Measurements from ENCODE around the gene MRC1.

The MRC1 gene

DNA sequence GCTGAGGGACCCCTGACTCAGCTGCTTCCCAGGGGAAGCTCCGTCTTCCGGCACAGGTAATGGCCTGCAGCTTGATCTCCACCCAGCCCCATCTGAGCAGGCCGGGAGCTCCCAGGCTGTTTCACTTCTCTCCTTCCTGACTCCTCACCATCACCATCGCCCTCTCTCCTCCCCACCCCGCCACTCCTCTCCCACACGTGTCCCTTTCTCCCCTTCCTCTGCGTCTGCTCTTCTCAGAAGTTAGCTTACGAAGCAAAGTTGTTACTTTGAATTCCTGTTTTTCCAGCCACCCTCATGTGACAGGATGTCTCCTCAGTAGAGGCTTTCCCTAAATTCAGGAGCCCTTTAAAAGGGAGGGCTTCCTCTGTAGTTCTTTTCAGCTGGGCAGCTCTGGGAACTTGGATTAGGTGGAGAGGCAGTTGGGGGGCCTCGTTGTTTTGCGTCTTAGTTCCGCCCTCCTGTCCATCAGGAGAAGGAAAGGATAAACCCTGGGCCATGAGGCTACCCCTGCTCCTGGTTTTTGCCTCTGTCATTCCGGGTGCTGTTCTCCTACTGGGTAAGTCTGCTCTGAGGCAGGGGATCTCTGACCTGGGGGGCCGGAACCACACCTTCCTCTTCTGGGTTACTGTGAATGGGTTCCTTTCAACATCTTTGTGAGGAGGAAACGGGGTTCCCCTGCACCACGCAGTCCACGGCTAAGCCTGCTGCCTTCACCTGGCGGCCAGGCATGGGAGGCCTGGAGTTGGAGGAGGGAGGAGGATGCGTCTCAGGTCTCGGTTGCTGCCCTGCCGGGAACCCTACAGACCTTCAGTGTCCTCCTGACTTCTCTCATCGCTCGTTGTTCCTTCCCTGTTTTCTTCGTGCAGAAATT, at the start of gene MRC1:
Gene MRC1 (plus strand): TSS at position 378 of the 871 bp plus-strand sequence. CDS start 118 bp downstream, at position 496.
- in situ Hi-C loops (cut with MboI; ENCODE audit: low sequenced_read_pairs) = no loop called here

DNA sequence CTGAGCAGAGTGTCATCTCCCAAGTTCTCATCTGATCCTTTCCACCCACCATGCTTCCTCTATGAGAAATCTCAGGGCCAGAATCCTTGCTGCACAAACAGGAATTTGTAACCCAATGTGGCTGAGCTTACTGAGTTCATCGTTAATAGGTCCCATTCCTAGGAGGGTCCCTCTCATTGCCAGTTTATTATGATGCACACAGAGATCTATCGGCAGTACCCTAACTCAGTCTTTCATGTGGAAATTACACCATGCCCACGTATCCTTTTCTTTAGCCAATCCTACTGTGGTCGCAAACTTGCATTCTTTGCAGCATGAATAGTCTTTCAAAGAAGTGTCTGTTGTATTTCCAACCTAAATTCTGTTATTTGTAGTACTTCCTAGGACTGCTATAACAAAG, 45.0 kb upstream of the MRC1 start:
- in situ Hi-C loops (cut with MboI; ENCODE audit: low sequenced_read_pairs) = no loop called here

DNA sequence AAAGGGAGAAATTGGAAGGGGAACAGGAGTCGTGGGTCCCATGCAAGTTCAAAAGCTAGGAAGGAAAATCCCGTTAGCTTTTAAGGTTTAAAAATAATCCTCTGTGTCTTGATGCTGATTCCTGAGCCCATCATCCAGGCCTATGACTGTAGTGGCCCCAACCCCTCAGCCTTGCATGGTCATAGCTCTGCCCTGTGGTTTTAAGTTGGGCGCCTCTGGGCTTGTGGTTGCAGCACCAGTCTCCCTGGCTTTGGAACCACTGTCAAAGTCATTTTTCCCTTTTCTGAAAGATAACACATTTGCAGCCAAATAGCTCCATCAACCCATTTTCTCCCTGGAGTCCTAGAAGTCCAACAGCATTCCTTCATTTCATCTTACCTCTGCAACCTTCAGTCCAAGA, 43.5 kb upstream of the MRC1 start:
- in situ Hi-C loops (cut with MboI; ENCODE audit: low sequenced_read_pairs) = no loop called here

DNA sequence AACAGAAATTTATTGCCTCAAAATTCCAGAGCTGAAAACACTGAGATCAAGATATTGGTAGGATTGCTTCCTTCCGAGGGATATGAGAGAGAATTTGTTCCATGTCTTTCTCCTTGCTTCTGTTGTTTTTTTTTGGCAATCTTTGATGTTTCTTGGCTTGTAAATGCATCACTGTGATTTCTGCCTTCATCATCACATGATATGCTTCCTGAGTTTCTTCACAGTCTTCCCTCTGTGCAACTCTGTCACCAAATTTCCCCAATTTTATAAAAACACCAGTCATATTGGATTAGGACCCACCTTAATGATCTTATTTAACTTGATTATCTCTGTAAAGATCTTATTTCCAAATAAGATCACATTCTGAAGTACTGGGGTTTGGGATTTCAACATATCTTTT, 42.4 kb upstream of the MRC1 start:
- in situ Hi-C loops (cut with MboI; ENCODE audit: low sequenced_read_pairs) = no loop called here

DNA sequence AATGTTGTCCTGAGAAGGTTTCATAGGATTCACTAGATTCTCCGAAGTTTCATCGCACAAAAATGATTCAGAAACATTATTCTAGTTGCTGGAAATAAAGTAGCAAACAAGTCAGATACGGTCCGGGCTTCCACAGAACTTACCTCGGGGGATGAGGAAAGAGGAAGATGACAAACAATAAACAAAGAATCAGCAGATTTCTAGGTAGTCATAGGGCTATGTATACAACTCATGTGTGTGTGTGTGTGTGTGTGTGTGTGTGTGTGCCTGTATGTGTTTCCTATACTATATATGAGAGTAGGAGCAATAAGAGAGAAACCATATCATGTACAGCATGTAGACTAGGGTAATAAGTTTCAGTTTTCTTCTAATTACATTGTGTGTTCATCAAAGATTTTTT, 40.7 kb upstream of the MRC1 start:
- in situ Hi-C loops (cut with MboI; ENCODE audit: low sequenced_read_pairs) = no loop called here

DNA sequence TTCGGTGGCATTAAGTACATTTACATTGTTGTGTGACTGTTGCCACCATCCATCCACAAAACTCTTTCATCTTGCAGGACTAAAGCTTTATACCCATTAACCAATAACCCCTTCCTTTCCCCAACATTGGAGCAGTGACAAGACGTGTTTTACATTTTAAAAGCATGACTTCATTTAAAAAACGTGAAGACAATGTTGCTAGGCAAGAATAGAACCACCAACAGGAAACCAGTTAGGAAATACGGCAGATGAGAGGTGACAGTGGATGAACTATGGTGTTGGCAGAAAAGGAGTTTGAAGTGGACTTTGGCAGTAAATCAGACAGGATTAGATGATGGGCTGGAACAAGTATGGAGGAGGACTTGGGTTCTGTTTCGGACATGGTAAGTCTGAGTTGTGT, 40.2 kb upstream of the MRC1 start:
- in situ Hi-C loops (cut with MboI; ENCODE audit: low sequenced_read_pairs) = no loop called here

DNA sequence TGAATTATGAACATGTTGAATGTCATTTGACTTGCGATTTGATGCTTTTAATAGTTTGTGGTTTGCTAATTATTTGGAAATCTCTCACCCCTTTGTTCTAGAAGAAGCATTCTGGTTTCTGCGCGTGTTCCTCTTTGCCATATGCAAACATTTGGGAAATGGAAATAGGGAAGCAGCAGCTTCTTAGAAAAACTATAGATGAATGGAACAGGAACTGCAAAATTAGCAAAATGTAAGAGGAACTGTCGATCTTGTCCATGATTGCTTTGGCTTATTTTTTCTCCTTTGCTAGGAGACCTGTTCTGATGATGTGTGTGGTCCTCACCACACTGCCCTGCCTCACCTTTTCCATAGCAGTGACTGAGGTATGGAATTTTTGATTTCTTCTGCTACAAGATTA, 38.1 kb upstream of the MRC1 start:
- in situ Hi-C loops (cut with MboI; ENCODE audit: low sequenced_read_pairs) = no loop called here

DNA sequence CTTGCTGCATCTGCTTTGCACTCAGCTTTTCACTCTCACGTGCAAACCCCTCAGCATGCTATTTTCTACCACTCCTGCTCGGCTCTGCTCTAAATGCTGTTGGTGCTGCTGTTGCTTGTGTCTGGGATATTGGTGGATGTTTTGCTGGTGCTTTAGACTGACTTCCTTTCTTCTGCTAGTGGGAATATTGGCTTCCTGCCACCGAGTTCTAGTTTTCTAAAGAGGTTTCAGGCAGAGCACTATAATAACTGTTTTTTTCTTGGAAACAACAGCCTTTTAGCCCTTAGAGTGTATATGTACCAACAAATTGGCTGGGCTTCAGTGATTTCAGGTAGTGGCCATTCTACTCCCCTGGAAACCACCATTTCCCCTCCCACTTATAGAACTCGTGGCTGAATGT, 29.4 kb upstream of the MRC1 start:
- in situ Hi-C loops (cut with MboI; ENCODE audit: low sequenced_read_pairs) = no loop called here

DNA sequence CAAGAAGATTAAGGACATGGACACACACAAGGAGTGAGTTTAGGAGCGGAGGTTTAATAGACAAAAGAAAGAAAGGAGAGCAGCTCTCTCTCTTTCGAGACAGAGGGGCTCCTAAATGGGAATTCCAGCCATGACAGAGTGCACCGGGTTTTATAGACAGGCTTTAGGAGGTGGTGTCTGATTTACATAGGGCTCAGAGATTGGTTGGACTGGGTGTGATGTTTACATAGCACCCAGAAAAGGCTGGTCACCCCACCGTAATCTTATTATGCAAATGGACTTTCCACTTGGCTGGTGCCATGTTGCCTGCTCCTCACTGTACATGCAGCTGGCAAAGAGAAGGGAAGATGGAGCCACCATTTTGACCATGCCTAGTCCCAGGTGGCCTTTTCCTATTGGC, 28.4 kb upstream of the MRC1 start:
- in situ Hi-C loops (cut with MboI; ENCODE audit: low sequenced_read_pairs) = no loop called here

DNA sequence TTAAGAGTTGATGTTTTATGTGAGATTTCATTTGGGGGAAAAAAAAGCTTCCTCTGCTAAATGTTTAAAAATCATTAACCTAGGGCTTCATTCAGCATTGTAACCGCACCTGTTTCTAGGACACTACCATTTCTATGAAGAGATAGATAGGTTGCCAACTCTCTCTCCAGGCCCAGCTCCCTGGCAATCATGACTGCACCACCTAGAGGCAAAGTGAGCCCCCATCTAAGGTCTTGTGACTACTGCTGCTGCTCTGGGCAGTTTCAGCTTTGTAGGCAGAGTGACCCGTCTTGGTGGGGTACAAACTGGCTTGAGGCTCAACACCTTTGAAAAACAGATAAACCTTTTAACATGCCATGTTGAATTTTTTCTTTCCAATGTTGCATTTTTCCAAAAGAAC, 27.3 kb upstream of the MRC1 start:
- in situ Hi-C loops (cut with MboI; ENCODE audit: low sequenced_read_pairs) = no loop called here

DNA sequence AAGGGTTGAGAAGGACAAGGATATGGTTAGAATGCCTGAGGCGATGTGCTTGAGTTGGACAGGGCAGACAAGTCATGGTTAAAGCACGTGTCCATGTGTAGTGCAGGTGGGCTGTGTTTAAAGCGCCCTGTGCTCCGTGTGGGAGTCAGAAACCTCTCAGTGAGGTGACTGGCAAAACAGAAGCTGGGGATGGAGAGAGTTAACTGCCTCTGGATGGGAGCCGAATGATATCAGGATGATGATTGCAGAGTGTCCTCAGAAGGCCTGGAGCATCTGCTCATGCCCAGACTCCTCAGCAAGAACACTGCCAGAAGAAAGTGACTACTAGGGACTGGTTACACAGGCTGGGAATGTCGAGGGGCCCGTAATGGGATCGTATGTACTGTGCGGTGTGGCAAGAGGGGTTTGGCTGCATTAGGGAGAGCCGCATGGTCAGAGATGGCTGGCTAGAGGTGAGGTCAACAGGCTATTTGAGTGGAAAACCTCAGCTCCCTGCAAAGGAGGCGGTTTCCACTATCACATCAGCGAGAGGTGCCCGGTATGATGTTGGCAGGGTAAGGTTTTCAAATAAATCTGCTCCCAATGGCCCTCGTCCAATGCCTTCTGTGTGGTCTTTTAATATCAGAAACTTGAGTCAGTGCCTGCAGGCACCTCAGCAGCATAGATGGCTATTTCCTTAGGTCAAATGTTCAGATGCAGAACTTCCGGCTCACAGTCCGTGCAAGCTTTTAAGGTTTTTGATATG, 26.1 kb upstream of the MRC1 start:
- in situ Hi-C loops (cut with MboI; ENCODE audit: low sequenced_read_pairs) = no loop called here

DNA sequence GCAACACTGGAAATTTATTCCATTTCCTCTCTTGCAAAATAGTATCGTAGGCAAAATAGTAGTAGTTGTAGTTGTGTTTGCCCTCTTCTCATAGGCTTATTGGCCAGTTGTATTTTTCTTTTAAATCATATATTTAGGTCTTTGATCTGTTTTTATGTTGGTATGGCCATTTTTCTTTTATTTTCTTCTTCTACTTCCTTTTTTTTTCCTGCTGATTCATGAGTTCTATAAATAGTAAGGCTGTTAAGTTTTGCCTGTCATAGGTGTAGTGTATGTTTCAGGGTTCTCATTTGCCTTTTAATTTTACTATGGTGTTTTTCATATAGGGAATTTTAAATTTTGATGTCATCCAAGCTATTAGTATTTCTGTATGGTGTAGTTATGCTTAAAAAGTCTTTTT, 25.4 kb upstream of the MRC1 start:
- in situ Hi-C loops (cut with MboI; ENCODE audit: low sequenced_read_pairs) = no loop called here

DNA sequence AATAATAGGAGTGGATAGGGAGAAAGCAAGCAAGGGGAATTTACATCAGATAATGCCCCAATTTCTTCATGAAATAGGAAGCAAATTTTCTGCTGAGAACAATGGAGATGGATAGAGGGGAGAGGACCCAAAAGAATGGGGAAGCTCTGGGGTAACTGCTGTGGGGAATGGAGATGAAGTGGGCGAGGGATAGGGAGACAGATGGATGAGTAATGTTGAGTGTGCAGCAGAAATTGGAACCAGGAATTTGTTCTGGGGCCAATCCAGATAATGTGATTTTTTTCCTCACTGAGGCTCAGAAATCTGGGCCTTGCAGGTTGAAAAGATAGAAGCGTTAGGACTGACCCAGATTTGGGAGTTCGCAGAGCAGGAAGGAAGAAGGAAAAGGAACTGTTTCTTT, 24.5 kb upstream of the MRC1 start:
- in situ Hi-C loops (cut with MboI; ENCODE audit: low sequenced_read_pairs) = no loop called here

DNA sequence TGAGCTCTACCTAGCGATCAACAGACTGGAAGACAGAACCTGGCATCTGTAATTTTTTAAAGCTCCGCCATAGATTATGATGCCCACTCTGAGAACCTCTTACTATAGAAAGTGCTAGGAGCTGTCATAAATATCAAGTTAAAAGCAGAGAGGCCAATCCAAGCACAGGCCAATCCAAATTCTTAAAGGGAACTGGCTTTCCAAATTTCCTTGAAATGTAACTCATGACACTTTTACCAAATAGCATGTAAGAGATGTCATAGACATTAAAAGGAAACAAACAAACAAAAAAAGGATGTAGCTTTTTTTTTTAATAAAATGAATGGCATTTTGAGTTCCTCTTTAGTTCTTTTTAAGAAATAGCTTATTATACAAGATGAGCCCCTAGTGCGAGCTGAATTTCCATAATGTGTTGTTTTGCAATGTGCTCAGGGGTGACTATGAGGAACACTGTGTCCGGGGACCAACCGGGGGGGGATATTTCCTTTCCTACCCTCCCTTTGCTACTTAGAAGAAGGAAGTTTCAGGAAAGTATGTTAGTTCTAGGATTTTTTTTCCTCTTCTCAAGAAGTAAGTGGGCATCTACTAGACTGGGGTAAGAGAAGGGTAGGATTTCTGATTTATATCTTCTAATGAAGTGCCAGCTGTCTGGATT, 23.7 kb upstream of the MRC1 start:
- in situ Hi-C loops (cut with MboI; ENCODE audit: low sequenced_read_pairs) = no loop called here

DNA sequence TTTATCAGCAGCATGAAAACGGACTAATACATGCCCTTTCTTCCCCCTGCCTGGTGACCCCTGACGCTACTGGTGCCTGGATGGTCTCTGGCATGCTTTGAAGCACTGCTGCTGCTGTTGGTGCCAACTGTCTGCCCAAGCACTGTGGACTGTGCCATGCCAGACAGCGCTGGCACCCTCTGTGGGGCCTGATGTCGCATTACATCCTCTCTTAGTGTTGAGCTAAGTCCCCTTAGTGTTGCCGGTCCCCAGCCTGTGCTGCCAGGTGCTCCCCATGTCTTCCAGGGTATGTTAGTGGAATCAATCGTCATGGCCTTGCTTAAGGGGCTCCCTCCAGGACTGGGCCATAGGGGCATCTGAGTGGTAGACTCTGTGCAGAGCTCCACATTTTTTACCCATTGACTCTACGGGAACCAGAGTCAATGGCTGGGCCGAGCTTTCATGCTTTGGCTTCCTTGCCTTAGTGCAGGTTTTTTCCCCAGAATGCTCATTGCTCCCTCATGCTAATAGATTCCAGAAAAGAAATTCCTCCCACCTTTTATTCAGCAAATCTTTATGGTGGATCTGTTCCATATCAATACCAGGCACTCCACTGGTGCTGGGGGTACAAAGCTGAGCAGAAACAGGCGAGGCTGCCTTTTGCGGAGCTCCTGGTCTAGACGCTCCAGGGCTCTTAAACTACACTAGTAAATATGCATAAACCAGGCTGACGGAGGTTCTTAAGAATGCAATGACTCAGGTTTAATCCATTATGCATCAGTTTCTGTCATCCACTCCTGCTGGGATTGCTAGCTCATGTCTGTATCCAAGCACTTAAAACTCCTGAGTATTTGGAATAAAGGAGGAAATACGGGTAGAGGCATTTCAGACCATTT, 21.8 kb upstream of the MRC1 start:
- in situ Hi-C loops (cut with MboI; ENCODE audit: low sequenced_read_pairs) = no loop called here

DNA sequence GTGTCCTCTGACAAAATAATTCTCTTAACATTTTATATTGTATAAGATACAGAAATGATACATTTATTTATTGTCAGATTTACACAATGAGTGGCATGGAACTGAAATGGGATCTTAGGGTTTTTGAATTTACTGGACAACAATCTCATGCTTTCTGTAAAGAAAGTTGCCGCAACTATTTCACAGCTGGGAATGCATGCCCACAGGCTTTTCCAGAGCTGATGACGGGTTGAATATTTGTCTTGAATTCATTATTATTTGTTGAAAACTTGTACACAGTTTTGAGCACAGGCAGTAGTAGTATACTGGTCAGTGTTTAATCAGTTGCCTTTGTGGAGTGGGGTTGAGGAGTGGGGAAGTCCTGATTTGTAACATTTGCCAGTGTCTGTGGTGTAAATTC, 20.5 kb upstream of the MRC1 start:
- in situ Hi-C loops (cut with MboI; ENCODE audit: low sequenced_read_pairs) = no loop called here

DNA sequence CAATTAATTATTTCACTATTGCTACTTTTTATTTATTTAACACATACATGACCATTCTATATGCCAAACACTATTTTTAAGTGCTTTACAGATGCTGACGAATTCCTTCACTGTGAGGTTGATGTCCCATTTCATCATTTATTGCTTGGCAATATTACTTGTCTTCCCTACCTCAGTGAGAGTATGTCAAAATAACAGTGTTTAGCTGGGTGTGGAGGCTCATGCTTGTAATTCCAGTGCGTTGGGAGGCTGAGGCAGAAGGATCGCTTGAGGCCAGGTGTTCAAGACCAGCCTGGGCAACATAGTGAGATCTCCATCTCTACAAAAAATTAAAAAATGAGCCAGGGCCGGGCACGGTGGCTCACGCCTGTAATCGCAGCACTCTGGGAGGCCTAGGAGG, 19.8 kb upstream of the MRC1 start:
- in situ Hi-C loops (cut with MboI; ENCODE audit: low sequenced_read_pairs) = no loop called here

DNA sequence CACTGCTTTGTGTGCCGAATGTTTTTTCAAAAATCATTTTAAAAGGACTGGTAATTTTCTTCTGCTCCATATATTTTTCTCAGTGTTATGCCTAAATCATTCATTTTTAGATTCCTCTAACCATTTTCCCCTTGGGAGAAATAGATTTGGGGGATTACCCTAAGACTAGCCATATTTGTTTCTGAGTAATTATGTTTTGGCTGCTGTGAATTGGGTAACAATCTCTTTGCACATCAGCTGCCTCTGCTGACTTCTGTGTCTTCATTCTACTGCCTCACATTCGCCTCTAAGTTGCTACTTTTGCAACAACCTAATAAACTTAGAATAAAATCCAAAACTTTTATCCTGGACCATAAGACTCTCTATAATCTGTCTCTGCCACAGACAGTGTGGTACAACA, 18.5 kb upstream of the MRC1 start:
- in situ Hi-C loops (cut with MboI; ENCODE audit: low sequenced_read_pairs) = no loop called here

DNA sequence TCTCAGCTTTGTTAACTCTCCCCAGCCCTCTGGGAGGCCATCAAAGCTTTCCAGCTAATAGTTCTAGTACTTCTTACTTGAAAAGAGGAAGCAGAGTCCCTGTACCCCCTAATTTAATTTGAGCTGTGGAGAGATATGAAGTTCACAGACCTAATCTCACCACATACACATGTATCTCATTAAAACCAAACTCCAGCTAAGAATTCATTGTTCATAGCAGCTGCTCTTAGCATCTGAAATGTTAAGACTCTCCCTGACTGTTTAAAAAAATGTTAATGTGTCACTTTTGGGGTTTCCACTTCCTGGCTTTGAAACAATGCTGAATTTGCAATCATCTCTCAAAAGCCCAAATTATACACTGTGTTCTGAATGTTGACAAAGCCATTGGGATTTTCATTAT, 16.2 kb upstream of the MRC1 start:
- in situ Hi-C loops (cut with MboI; ENCODE audit: low sequenced_read_pairs) = no loop called here

DNA sequence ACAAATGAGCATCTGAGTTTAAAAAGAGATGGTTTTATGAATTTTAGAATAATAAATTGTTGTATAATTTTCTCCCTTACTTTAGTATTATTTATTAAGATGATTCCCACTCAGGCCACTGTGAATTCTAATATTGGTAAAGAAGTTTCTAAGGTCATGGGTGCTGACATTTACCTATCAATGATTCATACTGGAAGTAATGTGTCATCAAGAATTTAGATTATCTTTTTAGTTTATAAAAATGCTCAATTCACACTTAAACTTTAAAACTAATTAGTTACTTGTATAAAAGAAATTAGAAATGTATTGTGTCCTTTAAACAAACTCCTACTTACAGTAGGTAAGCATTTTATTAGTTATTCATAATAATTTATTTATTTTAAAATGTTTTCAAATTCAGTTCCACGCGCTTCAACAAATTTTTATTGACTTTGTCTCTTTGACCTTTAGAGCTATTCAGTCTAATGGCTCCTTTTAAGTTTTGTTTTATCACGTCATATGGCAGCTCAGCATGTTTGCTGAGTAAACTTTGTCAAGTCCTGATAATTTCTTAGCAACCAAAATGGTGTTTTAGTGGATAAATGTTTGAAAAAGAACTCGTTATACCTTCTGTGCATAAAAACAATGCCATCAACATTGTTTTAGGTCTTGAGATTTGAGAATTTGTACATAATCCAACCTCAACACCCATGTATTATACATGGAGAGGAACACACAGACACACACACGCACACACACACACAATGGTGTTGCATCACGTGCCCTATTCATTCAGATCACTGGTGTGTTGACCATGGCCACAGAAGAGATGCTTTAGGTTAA, 15.1 kb upstream of the MRC1 start:
- in situ Hi-C loops (cut with MboI; ENCODE audit: low sequenced_read_pairs) = no loop called here

All from HL-60/S4 (cell line).